Ovary (tissue), 9 donors: ENCODE measurements around the gene DNAJC16. TPM values are rescaled to one million over a fixed set of nuclear protein-coding genes. Genes with fewer than 3 reads are reported as not detected.

Source experiments
- DNase-seq, 5 donors: peaks; one replicate each; pipeline ENCODE4 v3.0.0-alpha.2; 2019 to 2020
- H3K27ac ChIP-seq, 2 donors: fragments of 200-600 bp; one replicate each; pipeline versions ENCODE4 v1.5.1 to v1.8.0; 2019 to 2022
- H3K27me3 ChIP-seq: fragments of 200-600 bp; one replicate; pipeline ENCODE4 v1.8.0; 2022
- H3K36me3 ChIP-seq: fragments of 200-600 bp; sonication (generic); one replicate; pipeline ENCODE4 v1.5.1; 2019
- H3K4me1 ChIP-seq: one replicate; pipeline ENCODE4 v1.8.1; 2013; ENCODE audit warnings: mild to moderate bottlenecking, moderate library complexity; ENCODE audit not compliant: insufficient read depth
- H3K4me3 ChIP-seq: fragments of 200-600 bp; sonication (generic); one replicate; pipeline ENCODE4 v1.5.1; 2017
- H3K9me3 ChIP-seq, 2 donors: fragments of 200-600 bp in 1 of 2; sonication (generic) in 1 of 2; one replicate each; pipeline versions ENCODE4 v1.5.1 to v1.8.1; 2013 to 2019; ENCODE audit warnings: mild to moderate bottlenecking in 1 of 2, moderate library complexity in 1 of 2
- CTCF ChIP-seq, 3 donors: fragments of 450-650 bp in 2 of 3; fragments of 200-600 bp in 1 of 3; IDR thresholded peaks; one replicate each; pipeline versions ENCODE4 v1.5.1 to v1.8.0; 2016 to 2022; ENCODE audit warnings: antibody characterized with exemption in 3 of 3, mild to moderate bottlenecking in 1 of 3
- EP300 ChIP-seq: sonication (generic); formaldehyde crosslinking; IDR thresholded peaks from one replicate; pipeline ENCODE4 v1.6.1; 2017; ENCODE audit warnings: antibody characterized with exemption
- POLR2A ChIP-seq: fragments of 450-650 bp; IDR thresholded peaks from one replicate; pipeline ENCODE4 v1.6.1; 2017; ENCODE audit warnings: antibody characterized with exemption, mild to moderate bottlenecking, moderate library complexity
- WGBS, 3 donors: extraction: QIAGEN DNeasy Blood & Tissue Kit in 1 of 3; methylation state at CpG; one replicate each; pipeline versions ENCODE4 v1.1.5 to v1.1.7; 2013 to 2017; 5-methylcytosine and 5-hydroxymethylcytosine counted together
- intact Hi-C, 4 donors: fragments of 100-400 bp; cut with DNase I; formaldehyde crosslinking; loops; one replicate each; pipeline versions ENCODE4 v1.11.0 to v1.15.1; 2022 to 2023
- polyA plus RNA-seq, 2 donors: library from polyadenylated mRNA; stranded (reverse); fragments of 200-250 nt in 1 of 2; fragments of 350-450 nt in 1 of 2; fragmentation: Illumina TruSeq in 1 of 2; extraction: RNeasy Lipid Tissue Mini Kit (QIAGEN cat#74804) in 1 of 2; gene quantifications; one replicate each; pipeline ENCODE4 v1.2.3, GENCODE V29; 2013 to 2014
- total RNA-seq, 7 donors: library from RNA; depleted of rRNA in 2 of 7; stranded (reverse); fragments of >200 nt in 2 of 7; fragmentation: NEBNext Ultra II Directional in 3 of 7; extraction: Animal tissue kit (Norgen Biotek cat#: 25700) in 3 of 7; gene quantifications; one replicate each; pipeline versions ENCODE4 v1.1.0 to v1.2.4, GENCODE V29; 2016 to 2023
- donor health status: DM: no; HTN: no; CAD: no; lungs with moderate emphysema.
- donor health status: DM: no; HTN: no; CAD: no.
- donor health status: Bipolar disorder and iron deficiency.
- donor health status: DM: yes; HTN: yes; CAD: no.
- donor health status: DM: no; HTN: no; CAD: no.
- donor health status: DM: yes; HTN: yes; CAD: no.

Gene DNAJC16
- total and polyA plus RNA-seq, 9 donors, result 4.7 to 33.3 (median 17.6) TPM

GRCh38 chr1:15617173-15618076, 90.8 kb downstream of the DNAJC16 start, which contains the start of gene DDI2:
TSS of gene DDI2 (plus strand) at chr1:15617458. CDS start at chr1:15617671, 213 bp downstream.
- no peaks in the 10 kb centered on the region for H3K27me3 ChIP-seq
- 0 to 1% (median 0%) methylated on average over 82 to 85 of the region's 86 CpGs for WGBS, 3 donors
- DNase-seq, result peak; percentile 97 to 98 (median 97)
- peaks cover 8% of the 10 kb centered on the region for H3K4me1 ChIP-seq
- TF ChIP-seq EP300 (no peak), CTCF (IDR thresholded peaks at IDR 0.05) (no peak), POLR2A (peak; percentile 82)
- peak within 1 kb of the TSS; percentile 98 for H3K4me3 ChIP-seq
- intact Hi-C loops, result loop anchor here in 1 of 4 donors (5.0 to 10.0 kb wide), 2 partner anchors 65 to 83 kb away; partner anchors contain the start of gene PLEKHM2
- H3K36me3 ChIP-seq, result no peaks in the 10 kb centered on the region
- H3K9me3 ChIP-seq, result no peaks in the 10 kb centered on the region
- peak within 1 kb of the TSS; percentile 88 for H3K27ac ChIP-seq

GRCh38 chr1:15618077-15618654, 91.5 kb downstream of the DNAJC16 start:
- Histone ChIP-seq H3K27ac (peak overlapping the region; percentile 79 to 88), H3K4me3 (peak overlapping the region; percentile 98), H3K27me3 (no peaks in the 10 kb centered on the region), H3K9me3 (no peaks in the 10 kb centered on the region), H3K4me1 (peaks cover 8% of the 10 kb centered on the region), H3K36me3 (no peaks in the 10 kb centered on the region)
- 0 to 1% (median 1%) methylated on average over 8 of the region's 8 CpGs for WGBS, 3 donors
- no peak for TF ChIP-seq EP300
- DNase-seq, result no peak
- intact Hi-C loops, result loop anchor here in 1 of 4 donors (5.0 to 10.0 kb wide), 2 partner anchors 64 to 83 kb away; partner anchors contain the start of gene PLEKHM2

- 69 to 74% (median 71%) methylated on average over 26 of the region's 26 CpGs for WGBS, 3 donors
- intact Hi-C loops, result loop anchor here in 1 of 4 donors (5.0 to 10.0 kb wide), 2 partner anchors 63 to 84 kb away; partner anchors contain the start of gene PLEKHM2
- peak overlapping the region; percentile 98 for H3K4me3 ChIP-seq
- no peak for DNase-seq
- H3K4me1 ChIP-seq, result peaks cover 8% of the 10 kb centered on the region
- TF ChIP-seq POLR2A (no peak), EP300 (no peak), CTCF (IDR thresholded peaks at IDR 0.05) (no peak)
- peak overlapping the region; percentile 9 to 79 for H3K27ac ChIP-seq
- no peaks in the 10 kb centered on the region for H3K9me3 ChIP-seq
- H3K36me3 ChIP-seq, result no peaks in the 10 kb centered on the region
- no peaks in the 10 kb centered on the region for H3K27me3 ChIP-seq
These were observed 92.2 kb downstream of the DNAJC16 start for GRCh38 chr1:15618655-15619525.

- WGBS, 3 donors, result 46 to 65% (median 64%) methylated on average over 1 of the region's 1 CpG
- TF ChIP-seq EP300, result no peak
- TF ChIP-seq CTCF (IDR thresholded peaks at IDR 0.05), result no peak
- TF ChIP-seq POLR2A, result no peak
- H3K27ac ChIP-seq, result no peak overlapping the region
- no peaks in the 10 kb centered on the region for H3K9me3 ChIP-seq
- H3K36me3 ChIP-seq, result no peaks in the 10 kb centered on the region
- peaks cover 9% of the 10 kb centered on the region for H3K4me1 ChIP-seq
- DNase-seq, result no peak
- intact Hi-C loops, result no loop called here
- H3K27me3 ChIP-seq, result no peaks in the 10 kb centered on the region
- H3K4me3 ChIP-seq, result no peak overlapping the region
These were observed 93.5 kb downstream of the DNAJC16 start for GRCh38 chr1:15620155-15620545.
